A549 (cell line): Measurements from ENCODE around the gene NFIA. TPM values are rescaled to one million over a fixed set of nuclear protein-coding genes. Genes with fewer than 3 reads are reported as not detected.
A peak's percentile ranks its signal among the peaks of the same experiment; 100 is the strongest.

Experiments
- ATAC-seq, 2 experiments: fragments of 200-7000 bp in 1 of 2; fragments of >200 bp in 1 of 2; cut with Nextera tagmentation in 1 of 2; cut with Tn5 transposase in 1 of 2; 3 replicates each; pipeline versions ENCODE4 v1.8.0 to v1.9.1; 2018 to 2020; ENCODE audit warnings: mild to moderate bottlenecking in 1 of 2, moderate library complexity in 1 of 2
- CTCF ChIA-PET: fragments of 300-600 bp; sonication (Branson Sonifier 250); formaldehyde crosslinking; extraction: SDS; loops from one replicate; lab custom pipeline; 2021; ENCODE audit warnings: antibody characterized with exemption, inconsistent platforms; lab: Yijun Ruan, JAX
- POLR2A ChIA-PET: fragments of 350-600 bp; formaldehyde crosslinking; extraction: SDS; loops from one replicate; lab custom pipeline; 2021; ENCODE audit warnings: antibody characterized with exemption, inconsistent platforms; lab: Yijun Ruan, JAX
- DNase-seq, 2 experiments: peaks; one replicate each; pipeline versions ENCODE4 v3.0.0 to v3.0.0-alpha.2; 2011 to 2016; ENCODE audit warnings: low read depth in 1 of 2, low spot score in 1 of 2
- FAIRE-seq: peaks from 2 replicates; lab custom pipeline; 2011; peaks lifted over from hg19 to GRCh38; lab: Jason Lieb, UNC
- H3K27ac ChIP-seq, 2 experiments: fragments of >200 bp; sonication (Bioruptor Twin); formaldehyde crosslinking; 3 replicates each; pipeline ENCODE4 v1.5.1; 2016 to 2017
- H3K4me1 ChIP-seq: fragments of >200 bp; sonication (Bioruptor Twin); formaldehyde crosslinking; 3 replicates; pipeline ENCODE4 v1.6.1; 2016
- H3K4me2 ChIP-seq: fragments of >200 bp; sonication (Bioruptor Twin); formaldehyde crosslinking; 3 replicates; pipeline ENCODE4 v1.6.1; 2016
- H3K4me3 ChIP-seq: fragments of >200 bp; sonication (Bioruptor Twin); formaldehyde crosslinking; 3 replicates; pipeline ENCODE4 v1.5.1; 2016
- H3K9me3 ChIP-seq: fragments of >200 bp; sonication (Bioruptor Twin); formaldehyde crosslinking; 3 replicates; pipeline ENCODE4 v1.6.1; 2016
- ATOH8 ChIP-seq: fragments of 250-450 bp; sonication (Bioruptor Pico); IDR thresholded peaks from 2 replicates; pipeline ENCODE4 v1.5.0; 2020; ENCODE audit warnings: low read depth, mild to moderate bottlenecking, moderate library complexity
- BCL3 ChIP-seq: fragments of >200 bp; sonication (Bioruptor Twin); formaldehyde crosslinking; IDR thresholded peaks from 3 replicates; pipeline ENCODE4 v1.6.1; 2016
- BHLHE40 ChIP-seq: IDR thresholded peaks from 2 replicates; pipeline ENCODE4 v1.6.1; 2012; ENCODE audit warnings: low read depth, low read length, inconsistent platforms
- CHD4 ChIP-seq: fragments of 200-600 bp; sonication (generic); IDR thresholded peaks from 2 replicates; pipeline ENCODE4 v1.6.1; 2016; ENCODE audit warnings: antibody characterized with exemption, mild to moderate bottlenecking, borderline replicate concordance
- CTCF ChIP-seq: fragments of >200 bp; sonication (Bioruptor Twin); formaldehyde crosslinking; IDR thresholded peaks from 3 replicates; pipeline ENCODE4 v1.5.1; 2016
- E2F6 ChIP-seq: IDR thresholded peaks from 2 replicates; pipeline ENCODE4 v1.6.1; 2012; ENCODE audit warnings: low read depth, borderline replicate concordance
- EHF ChIP-seq: fragments of 250-450 bp; sonication (Bioruptor Pico); IDR thresholded peaks from 2 replicates; pipeline ENCODE4 v1.5.0; 2020; ENCODE audit warnings: mild to moderate bottlenecking
- FOSB ChIP-seq: fragments of 250-450 bp; sonication (Bioruptor Pico); IDR thresholded peaks from 2 replicates; pipeline ENCODE4 v1.5.0; 2020; ENCODE audit warnings: mild to moderate bottlenecking, moderate library complexity
- GATA3 ChIP-seq: IDR thresholded peaks from 2 replicates; pipeline ENCODE4 v1.6.1; 2012; ENCODE audit warnings: borderline replicate concordance
- HEYL ChIP-seq: fragments of 250-450 bp; sonication (Bioruptor Pico); IDR thresholded peaks from 2 replicates; pipeline ENCODE4 v1.8.0; 2021; ENCODE audit warnings: mild to moderate bottlenecking, moderate library complexity
- HOXB5 ChIP-seq: fragments of 250-450 bp; sonication (Bioruptor Pico); IDR thresholded peaks from 2 replicates; pipeline ENCODE4 v1.5.0; 2020; ENCODE audit warnings: mild to moderate bottlenecking, moderate library complexity
- KDM5A ChIP-seq: fragments of 200-600 bp; sonication (generic); IDR thresholded peaks from 2 replicates; pipeline ENCODE4 v1.6.1; 2016; ENCODE audit warnings: antibody characterized with exemption, mild to moderate bottlenecking
- MAX ChIP-seq: IDR thresholded peaks from 2 replicates; pipeline ENCODE4 v1.6.1; 2012
- MYC ChIP-seq: IDR thresholded peaks from 2 replicates; pipeline ENCODE4 v1.6.1; 2012; ENCODE audit warnings: mild to moderate bottlenecking, inconsistent platforms, low read length, improper control_type of control experiment, borderline replicate concordance
- NPAS2 ChIP-seq: fragments of 250-450 bp; sonication (Bioruptor Pico); IDR thresholded peaks from 2 replicates; pipeline ENCODE4 v1.8.0; 2022; ENCODE audit warnings: mild to moderate bottlenecking, moderate library complexity, borderline replicate concordance
- NR3C1 ChIP-seq: fragments of >200 bp; sonication (Bioruptor Twin); formaldehyde crosslinking; IDR thresholded peaks from 3 replicates; pipeline ENCODE4 v1.6.1; 2017
- PHF8 ChIP-seq: fragments of 200-600 bp; sonication (generic); IDR thresholded peaks from 2 replicates; pipeline ENCODE4 v1.6.1; 2016; ENCODE audit warnings: low read depth, mild to moderate bottlenecking, antibody characterized with exemption, moderate library complexity, borderline replicate concordance
- POLR2A ChIP-seq: IDR thresholded peaks from 2 replicates; pipeline ENCODE4 v1.6.1; 2012; ENCODE audit warnings: mild to moderate bottlenecking, low read length
- POLR2AphosphoS2 ChIP-seq: conservative IDR thresholded peaks from 2 replicates; pipeline ENCODE4 v1.6.1; 2012; ENCODE audit warnings: low read length, improper control_type of control experiment, inconsistent platforms
- RARB ChIP-seq: fragments of 250-450 bp; sonication (Bioruptor Pico); IDR thresholded peaks from 2 replicates; pipeline ENCODE4 v1.8.0; 2021; ENCODE audit warnings: mild to moderate bottlenecking, moderate library complexity
- RNF2 ChIP-seq: fragments of 200-600 bp; sonication (generic); IDR thresholded peaks from 2 replicates; pipeline ENCODE4 v1.6.1; 2016; ENCODE audit warnings: low read depth, mild to moderate bottlenecking, antibody characterized with exemption, moderate library complexity, borderline replicate concordance
- TFCP2L1 ChIP-seq: fragments of 250-450 bp; sonication (Bioruptor Pico); IDR thresholded peaks from 2 replicates; pipeline ENCODE4 v1.5.0; 2021; ENCODE audit warnings: mild to moderate bottlenecking
- TP53 ChIP-seq: fragments of 250-450 bp; sonication (Bioruptor Pico); IDR thresholded peaks from 2 replicates; pipeline ENCODE4 v1.5.0; 2021; ENCODE audit warnings: mild to moderate bottlenecking, moderate library complexity
- ZC3H11A ChIP-seq: fragments of 450-650 bp; IDR thresholded peaks from 2 replicates; pipeline ENCODE4 v1.6.1; 2014; ENCODE audit warnings: antibody characterized with exemption, mild to moderate bottlenecking
- ZFP36 ChIP-seq: fragments of 450-650 bp; IDR thresholded peaks from 2 replicates; pipeline ENCODE4 v1.6.1; 2014; ENCODE audit warnings: borderline replicate concordance; ENCODE audit not compliant: partially characterized antibody
- ZNF302 ChIP-seq: fragments of 250-450 bp; sonication (Bioruptor Pico); IDR thresholded peaks from 2 replicates; pipeline ENCODE4 v1.9.0; 2021; ENCODE audit warnings: inconsistent platforms, mild to moderate bottlenecking, moderate library complexity
- ZSCAN20 ChIP-seq: fragments of 250-450 bp; sonication (Bioruptor Pico); IDR thresholded peaks from 2 replicates; pipeline ENCODE4 v1.8.0; 2022; ENCODE audit warnings: mild to moderate bottlenecking, moderate library complexity
- WGBS: methylation state at CpG from one replicate; pipeline ENCODE4 v1.1.6; 2017; ENCODE audit errors: missing lambda C conversion rate; 5-methylcytosine and 5-hydroxymethylcytosine counted together
- polyA plus RNA-seq, 4 experiments: library from polyadenylated mRNA; depleted of rRNA in 3 of 4; stranded (reverse); fragments of >200 nt; fragmentation: RNase III in 1 of 4; extraction: RNeasy Plus Mini Kit Qiagen cat#74134 plus additional on column Dnase treatment in 1 of 4; gene quantifications; 2 replicates in 3 of 4; 3 replicates in 1 of 4; pipeline ENCODE4 v1.2.3, GENCODE V29; 2011 to 2017

NFIA gene
- polyA plus RNA-seq, 2 of the 4 experiments (the other 2 are of a cell fraction), result 6.5 to 25.8 TPM

- FAIRE-seq, result no peak
- H3K4me1 ChIP-seq, result peaks cover 45% of the 10 kb centered on the region
- H3K9me3 ChIP-seq, result no peaks in the 10 kb centered on the region
- WGBS, result 66% methylated on average over 4 of the region's 4 CpGs
- no peak overlapping the region for H3K27ac ChIP-seq
- no peak overlapping the region for H3K4me3 ChIP-seq
- TF ChIP-seq GATA3 (no peak), RNF2 (no peak), ZC3H11A (no peak), E2F6 (no peak), POLR2A (no peak), EHF (CRISPR knock-in tag) (no peak), PHF8 (no peak), CTCF (no peak)
- CTCF ChIA-PET, result no interaction called here
- no peak for ATAC-seq
- H3K4me2 ChIP-seq, result no peak overlapping the region
- POLR2A ChIA-PET, result no interaction called here
- no peak for DNase-seq
Observed at GRCh38 chr1:61221642-61222041, 139.3 kb downstream of the NFIA start.

GRCh38 chr1:61222240-61222639 lies 139.9 kb downstream of the NFIA start:
- Histone ChIP-seq H3K9me3 (no peaks in the 10 kb centered on the region), H3K4me3 (no peak overlapping the region), H3K4me2 (peak overlapping the region; percentile 42; the same call in 2 of the 3 replicates), H3K4me1 (peaks cover 51% of the 10 kb centered on the region), H3K27ac (no peak overlapping the region)
- TF ChIP-seq BHLHE40 (no peak), RARB (CRISPR knock-in tag) (no peak), ZSCAN20 (CRISPR knock-in tag) (no peak), HOXB5 (CRISPR knock-in tag) (no peak), E2F6 (no peak), KDM5A (no peak)
- DNase-seq (no peak), ATAC-seq (no peak), FAIRE-seq (no peak)
- ChIA-PET CTCF (no interaction called here), POLR2A (no interaction called here)
- 92% methylated on average over 2 of the region's 2 CpGs for WGBS

GRCh38 chr1:61223140-61223539 lies 140.8 kb downstream of the NFIA start:
- peaks cover 60% of the 10 kb centered on the region for H3K4me1 ChIP-seq
- peak overlapping the region; percentile 42; the same call in 2 of the 3 replicates for H3K4me2 ChIP-seq
- POLR2A ChIA-PET, result no interaction called here
- H3K4me3 ChIP-seq, result no peak overlapping the region
- no peaks in the 10 kb centered on the region for H3K9me3 ChIP-seq
- no peak for TF ChIP-seq MYC
- no peak for TF ChIP-seq CTCF
- no peak for TF ChIP-seq ZFP36
- TF ChIP-seq MAX, result no peak
- no peak for TF ChIP-seq FOSB (CRISPR knock-in tag)
- TF ChIP-seq HEYL (CRISPR knock-in tag), result no peak
- no peak for TF ChIP-seq ZNF302 (CRISPR knock-in tag)
- TF ChIP-seq ATOH8, result no peak
- no peak for TF ChIP-seq BCL3
- TF ChIP-seq TP53 (CRISPR knock-in tag), result no peak
- TF ChIP-seq NR3C1, result no peak
- no peak for TF ChIP-seq CHD4
- TF ChIP-seq POLR2AphosphoS2, result no peak
- no peak for TF ChIP-seq TFCP2L1
- no peak for TF ChIP-seq NPAS2 (CRISPR knock-in tag)
- TF ChIP-seq ZC3H11A, result no peak
- H3K27ac ChIP-seq, result no peak overlapping the region
- CTCF ChIA-PET, result no interaction called here
- DNase-seq (no peak), ATAC-seq (no peak), FAIRE-seq (no peak)
